CD1c-positive myeloid dendritic cell (primary cell): Measurements from ENCODE around the gene PGBD5.

Experiments used
- DNase-seq: peaks from one replicate; pipeline ENCODE4 v3.0.0-alpha.2; 2016; ENCODE audit errors: extremely low spot score

PGBD5 gene

GRCh38 chr1:230306169-230306568, 120.0 kb downstream of the PGBD5 start:
- DNase-seq: peak; percentile 24

- peak; percentile 3 for DNase-seq
These were observed 122.3 kb downstream of the PGBD5 start for GRCh38 chr1:230303822-230304221.

- DNase-seq: no peak
These were observed 123.1 kb downstream of the PGBD5 start for GRCh38 chr1:230303069-230303468.

GRCh38 chr1:230301822-230302221, 124.3 kb downstream of the PGBD5 start:
- no peak for DNase-seq

DNA sequence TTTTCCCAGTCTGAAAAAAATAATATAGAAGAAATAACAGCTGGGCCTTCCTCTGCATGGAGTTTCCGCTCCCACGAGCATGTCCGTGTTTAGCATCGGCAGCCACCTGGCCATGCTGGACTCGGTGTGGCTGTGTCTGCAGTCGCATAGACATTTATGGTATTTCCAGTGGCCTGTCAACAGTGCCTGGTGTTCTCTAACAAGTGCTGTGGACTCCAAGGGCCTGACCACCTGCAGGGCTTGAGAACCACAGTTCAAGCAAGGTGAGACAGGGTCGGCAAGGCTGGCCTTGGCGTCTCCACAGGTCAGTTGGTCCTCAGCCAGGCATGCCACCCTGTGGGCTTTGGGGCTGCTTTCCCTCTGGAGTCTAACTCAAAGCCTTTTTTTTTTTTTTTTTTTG, 124.8 kb downstream of the PGBD5 start:
- DNase-seq: no peak

DNA sequence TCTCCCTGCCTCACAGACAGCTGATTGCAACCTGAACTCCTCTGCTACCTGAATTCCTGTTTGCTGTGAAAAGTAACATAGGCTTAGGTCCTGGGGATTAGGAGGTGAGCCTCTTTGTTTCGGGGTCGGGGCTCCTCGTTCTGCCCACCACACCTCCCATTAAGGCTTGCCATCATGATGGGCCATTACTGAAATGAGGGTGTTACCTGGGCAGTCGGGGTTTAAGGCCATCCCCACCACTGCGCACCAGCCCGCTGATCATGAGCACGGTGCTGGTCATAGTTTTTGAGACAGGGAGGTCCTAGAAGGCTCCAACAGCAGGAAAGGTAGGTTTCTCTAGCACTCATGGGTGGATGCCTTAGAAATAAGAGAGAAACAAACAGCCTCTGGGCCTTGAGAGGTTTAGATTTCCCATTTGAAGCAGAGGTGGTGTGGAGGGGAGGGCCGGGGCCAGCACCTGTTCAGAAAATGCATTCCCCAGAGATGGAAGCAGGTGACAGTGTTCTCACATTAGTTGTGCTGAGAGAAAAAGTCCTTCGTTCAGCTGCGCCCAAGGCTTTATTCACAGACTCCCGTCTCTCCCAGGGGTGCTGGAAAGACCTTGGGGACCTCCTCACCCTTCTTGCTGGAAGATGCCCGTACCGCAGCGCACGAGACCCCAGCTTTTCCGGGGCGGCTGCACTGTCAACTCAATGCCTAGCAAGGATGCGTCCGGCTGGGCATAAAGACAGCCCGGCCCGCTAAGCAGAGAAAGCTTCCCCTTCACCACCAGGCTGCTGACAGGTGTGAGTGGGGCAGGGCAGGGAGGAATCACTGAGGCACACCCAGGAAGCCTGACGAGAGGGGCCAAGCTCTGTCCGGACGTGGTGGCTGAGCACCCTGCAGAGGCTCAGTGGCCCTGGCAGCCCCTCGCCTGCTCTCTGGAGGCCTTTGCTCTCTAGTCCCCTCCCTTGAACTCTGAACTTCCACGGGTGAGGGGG, 125.5 kb downstream of the PGBD5 start:
- no peak for DNase-seq

- no peak for DNase-seq
These were observed 126.7 kb downstream of the PGBD5 start for GRCh38 chr1:230299191-230300006.

GRCh38 chr1:230295367-230295766, 130.8 kb downstream of the PGBD5 start:
- no peak for DNase-seq

DNA sequence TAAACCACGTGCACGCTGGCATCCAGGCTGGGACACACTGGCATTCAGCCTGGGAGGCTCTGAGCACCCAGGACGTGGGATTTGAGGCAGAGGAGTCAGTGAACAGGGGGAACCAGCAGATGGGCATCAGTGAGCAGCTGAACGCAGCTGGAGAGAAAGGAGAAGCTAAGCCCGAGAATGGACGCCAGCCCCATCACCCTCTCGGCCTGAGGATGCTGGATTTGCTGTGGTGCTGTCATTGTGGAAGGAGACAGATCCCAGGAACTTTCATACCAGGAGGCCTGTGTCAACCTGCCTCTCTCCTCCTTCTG, 132.8 kb downstream of the PGBD5 start:
- no peak for DNase-seq

- no peak for DNase-seq
These were observed 133.3 kb downstream of the PGBD5 start for GRCh38 chr1:230292689-230293389.

DNA sequence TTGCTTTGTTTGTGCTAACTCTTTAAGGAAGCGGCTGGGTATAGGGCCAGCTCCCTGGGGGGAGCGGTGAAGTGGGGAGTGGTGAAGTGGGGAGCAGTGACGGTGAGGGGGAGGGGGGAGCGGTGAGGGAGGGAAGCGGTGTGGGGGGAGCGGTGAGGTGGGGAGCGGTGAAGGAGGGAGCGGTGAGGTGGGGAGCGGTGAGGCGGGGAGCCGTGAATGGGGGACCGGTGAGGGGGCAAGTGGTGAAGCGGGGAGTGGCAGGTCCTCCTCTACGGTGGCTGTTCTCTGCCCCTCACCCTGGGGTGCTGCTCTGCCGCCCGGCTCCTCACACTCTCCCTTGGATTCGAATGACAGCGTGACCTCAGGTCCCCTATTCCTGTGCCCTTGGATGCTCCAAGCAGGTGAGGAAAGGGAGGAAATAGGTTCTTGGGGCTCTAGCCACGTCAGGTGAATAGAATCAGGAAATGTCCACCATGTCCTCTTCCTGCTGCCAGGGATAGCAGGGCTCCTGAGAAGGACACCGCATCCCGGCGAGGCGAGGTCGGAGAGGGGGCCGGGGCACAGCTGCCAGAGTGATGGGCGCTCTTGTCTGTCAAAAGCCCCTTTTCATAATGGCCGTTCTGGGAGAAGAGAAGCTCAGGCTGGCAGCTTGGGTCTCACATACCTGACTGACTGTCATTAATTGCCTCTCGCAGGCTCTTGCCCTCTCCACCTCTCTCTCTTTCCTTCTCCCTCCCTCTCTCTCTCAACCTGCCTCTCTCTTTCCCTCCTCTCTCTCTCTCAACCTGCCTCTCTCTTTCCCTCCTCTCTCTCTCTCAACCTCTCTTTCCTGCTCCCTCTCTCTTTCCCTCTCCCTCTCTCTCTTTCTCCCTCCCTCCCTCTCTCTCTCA, 134.2 kb downstream of the PGBD5 start:
- DNase-seq: no peak

GRCh38 chr1:230289350-230289644, 136.8 kb downstream of the PGBD5 start:
- no peak for DNase-seq

DNA sequence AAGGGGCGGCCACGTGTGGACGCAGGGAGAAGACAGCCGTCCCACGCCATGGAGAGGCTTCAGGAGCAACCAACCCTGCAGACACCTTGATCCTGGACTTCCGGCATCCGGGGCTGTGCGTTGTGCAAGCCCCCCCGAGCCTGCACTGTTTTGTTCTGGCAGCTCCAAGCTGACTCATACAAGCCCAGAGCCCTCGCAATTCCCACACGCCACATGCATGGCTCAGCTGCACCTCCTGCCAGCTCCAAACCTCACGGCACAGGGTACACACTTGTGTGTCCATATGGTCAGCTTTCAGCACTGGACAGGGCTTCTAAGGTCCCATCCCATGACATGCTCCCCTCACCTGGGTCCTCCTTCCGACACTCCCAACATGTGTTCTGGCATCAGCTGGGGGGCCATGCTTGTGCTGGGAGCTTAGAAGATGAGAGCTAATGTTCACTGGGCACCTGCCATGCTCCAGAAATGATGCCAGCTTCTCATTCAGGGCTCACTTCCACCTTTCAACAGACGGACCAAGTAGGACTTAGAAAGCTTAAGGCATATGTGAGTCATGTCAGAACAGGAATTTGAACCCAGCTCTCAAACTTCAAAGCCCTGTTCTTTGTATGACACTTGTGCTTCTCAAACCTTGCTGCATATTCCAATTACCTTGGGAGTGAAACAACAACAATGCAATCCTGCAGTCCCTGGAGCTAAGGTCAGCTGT, 137.3 kb downstream of the PGBD5 start:
- DNase-seq: no peak

GRCh38 chr1:230287674-230288315, 138.3 kb downstream of the PGBD5 start:
- DNase-seq: no peak

GRCh38 chr1:230286890-230287269, 139.3 kb downstream of the PGBD5 start:
- DNase-seq: no peak

- no peak for DNase-seq
These were observed 139.8 kb downstream of the PGBD5 start for GRCh38 chr1:230286166-230286889.

GRCh38 chr1:230285351-230285750, 140.8 kb downstream of the PGBD5 start:
- no peak for DNase-seq

DNA sequence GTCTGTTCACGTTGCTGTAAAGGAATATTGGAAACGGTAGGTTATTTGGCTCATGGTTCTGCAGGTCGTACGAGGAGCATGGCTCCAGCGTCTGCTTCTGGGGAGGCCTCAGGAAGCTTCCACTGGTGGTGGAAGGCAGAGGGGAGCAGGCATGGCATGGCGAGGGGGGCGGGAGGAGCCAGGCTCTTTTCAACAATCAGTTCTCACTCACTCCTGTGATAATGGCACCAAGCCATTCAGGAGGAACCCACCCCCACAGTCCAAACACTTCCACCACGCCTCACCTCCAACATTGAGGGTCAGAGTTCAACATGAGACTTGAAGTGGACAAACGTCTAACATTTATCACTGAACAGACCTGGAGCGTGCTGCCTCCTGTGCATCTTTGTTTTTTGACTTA, 141.2 kb downstream of the PGBD5 start:
- DNase-seq: no peak

DNA sequence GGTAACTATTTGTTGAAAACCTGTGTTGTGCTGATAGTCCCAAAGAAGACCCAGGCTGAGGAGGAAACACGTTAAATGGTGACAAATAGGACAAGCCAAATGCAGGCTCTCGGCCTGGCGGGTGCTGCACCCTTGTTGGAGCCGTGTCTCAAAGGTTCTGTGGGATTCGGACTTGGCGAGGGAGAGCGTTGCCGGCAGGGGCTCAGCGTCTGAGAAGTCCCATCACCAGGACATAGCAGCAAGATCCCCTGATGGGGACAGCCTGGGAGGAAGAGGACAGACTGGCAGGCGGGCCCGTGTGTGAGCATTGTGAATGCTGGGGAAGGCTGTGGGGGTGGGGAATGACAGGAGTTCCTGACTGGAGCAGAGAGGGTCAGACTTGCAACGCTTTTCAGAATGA, 142.5 kb downstream of the PGBD5 start:
- no peak for DNase-seq

GRCh38 chr1:230282157-230282556, 144.0 kb downstream of the PGBD5 start:
- DNase-seq: no peak
